Ammon's horn (tissue), 1 donor: ENCODE results near the gene ZFAND2A.
"Not testable (repeated sequence)": the region's sequence is repeated elsewhere in the genome, so short reads cannot be mapped to it uniquely, and the experiment has no call there.

Experiments used
- DNase-seq: peaks from one replicate; pipeline ENCODE4 v3.0.0-alpha.2; 2016; ENCODE audit warnings: low spot score

Gene ZFAND2A

GRCh38 chr7:1122832-1123501 lies 37.0 kb downstream of the ZFAND2A start:
- no peak for DNase-seq

GRCh38 chr7:1121886-1122831 lies 37.8 kb downstream of the ZFAND2A start:
- no peak for DNase-seq

- DNase-seq = no peak
These were observed 38.5 kb downstream of the ZFAND2A start for GRCh38 chr7:1121476-1121875.

GRCh38 chr7:1120791-1121190 lies 39.2 kb downstream of the ZFAND2A start:
- no peak for DNase-seq

- no peak for DNase-seq
These were observed 40.8 kb downstream of the ZFAND2A start for GRCh38 chr7:1119201-1119600.

- no peak for DNase-seq
These were observed 42.6 kb downstream of the ZFAND2A start for GRCh38 chr7:1117321-1117928.

GRCh38 chr7:1116383-1117008 lies 43.5 kb downstream of the ZFAND2A start:
- DNase-seq = not testable (repeated sequence)

- DNase-seq = not testable (repeated sequence)
These were observed 44.6 kb downstream of the ZFAND2A start for GRCh38 chr7:1115171-1116045.

- no peak for DNase-seq
These were observed 45.5 kb downstream of the ZFAND2A start for GRCh38 chr7:1114505-1114904.

GRCh38 chr7:1114088-1114487 lies 45.9 kb downstream of the ZFAND2A start:
- DNase-seq = no peak

- DNase-seq = no peak
These were observed 46.5 kb downstream of the ZFAND2A start for GRCh38 chr7:1113548-1113885.

GRCh38 chr7:1112625-1113547 lies 47.1 kb downstream of the ZFAND2A start:
- no peak for DNase-seq

- no peak for DNase-seq
These were observed 47.9 kb downstream of the ZFAND2A start for GRCh38 chr7:1112109-1112508.

GRCh38 chr7:1111156-1111555 lies 48.8 kb downstream of the ZFAND2A start:
- no peak for DNase-seq

GRCh38 chr7:1110358-1110757 lies 49.6 kb downstream of the ZFAND2A start:
- DNase-seq = no peak

- no peak for DNase-seq
These were observed 50.2 kb downstream of the ZFAND2A start for GRCh38 chr7:1109581-1110310.

- DNase-seq = no peak
These were observed 51.6 kb downstream of the ZFAND2A start for GRCh38 chr7:1108264-1108920.

- no peak for DNase-seq
These were observed 53.1 kb downstream of the ZFAND2A start for GRCh38 chr7:1106793-1107421.
